HUES6 (cell line): Measurements from ENCODE around the gene FBLN2.

Source experiments
- H3K27ac ChIP-seq: 2 replicates; pipeline ENCODE4 v1.7.0; 2013; ENCODE audit warnings: low read depth, mild to moderate bottlenecking, low read length, inconsistent platforms
- H3K27me3 ChIP-seq: 2 replicates; pipeline ENCODE4 v1.6.1; 2013; ENCODE audit warnings: low read length; ENCODE audit not compliant: control insufficient read depth, insufficient read depth
- H3K36me3 ChIP-seq: 2 replicates; pipeline ENCODE4 v1.6.1; 2013; ENCODE audit warnings: low read length; ENCODE audit not compliant: control insufficient read depth, insufficient read depth
- H3K4me1 ChIP-seq: 2 replicates; pipeline ENCODE4 v1.6.1; 2013; ENCODE audit warnings: low read length; ENCODE audit not compliant: control insufficient read depth, insufficient read depth
- H3K4me3 ChIP-seq: 2 replicates; pipeline ENCODE4 v1.5.1; 2013; ENCODE audit warnings: low read depth, low read length
- H3K9ac ChIP-seq: one replicate; pipeline ENCODE4 v1.6.1; 2013; ENCODE audit warnings: mild to moderate bottlenecking, low read length
- H3K9me3 ChIP-seq: 2 replicates; pipeline ENCODE4 v1.6.1; 2013; ENCODE audit warnings: low read depth, low read length; ENCODE audit not compliant: control insufficient read depth, insufficient read depth

The FBLN2 gene

GRCh38 chr3:13536432-13536831, 12.5 kb upstream of the FBLN2 start:
- Histone ChIP-seq H3K4me3 (no peak overlapping the region), H3K36me3 (no peaks in the 10 kb centered on the region), H3K4me1 (peaks cover 9% of the 10 kb centered on the region; the same call in 1 of the 2 replicates), H3K9ac (no peak overlapping the region), H3K27me3 (no peaks in the 10 kb centered on the region), H3K9me3 (peaks cover 4% of the 10 kb centered on the region; the same call in 1 of the 2 replicates), H3K27ac (no peak overlapping the region)

- no peak overlapping the region for H3K27ac ChIP-seq
These were observed 12.1 kb upstream of the FBLN2 start for GRCh38 chr3:13536832-13537231.

GRCh38 chr3:13537244-13537908, 11.5 kb upstream of the FBLN2 start:
- H3K4me3 ChIP-seq, result no peak overlapping the region
- no peaks in the 10 kb centered on the region for H3K27me3 ChIP-seq
- H3K9me3 ChIP-seq, result peaks cover 7% of the 10 kb centered on the region; the same call in 1 of the 2 replicates
- no peak overlapping the region for H3K9ac ChIP-seq
- no peaks in the 10 kb centered on the region for H3K36me3 ChIP-seq
- peaks cover 9% of the 10 kb centered on the region; the same call in 1 of the 2 replicates for H3K4me1 ChIP-seq
- H3K27ac ChIP-seq, result no peak overlapping the region

More at GRCh38 chr3:13536832-13537231, 12.1 kb upstream of the FBLN2 start:
- Histone ChIP-seq H3K27me3 (no peaks in the 10 kb centered on the region), H3K9ac (no peak overlapping the region), H3K9me3 (peaks cover 7% of the 10 kb centered on the region; the same call in 1 of the 2 replicates), H3K4me1 (peaks cover 9% of the 10 kb centered on the region; the same call in 1 of the 2 replicates), H3K36me3 (no peaks in the 10 kb centered on the region), H3K4me3 (no peak overlapping the region)

GRCh38 chr3:13537909-13538296, 11.0 kb upstream of the FBLN2 start:
- H3K9ac ChIP-seq, result no peak overlapping the region
- peaks cover 7% of the 10 kb centered on the region; the same call in 1 of the 2 replicates for H3K9me3 ChIP-seq
- no peak overlapping the region for H3K27ac ChIP-seq
- no peaks in the 10 kb centered on the region for H3K27me3 ChIP-seq
- H3K4me3 ChIP-seq, result no peak overlapping the region
- H3K36me3 ChIP-seq, result no peaks in the 10 kb centered on the region
- H3K4me1 ChIP-seq, result peaks cover 9% of the 10 kb centered on the region; the same call in 1 of the 2 replicates

GRCh38 chr3:13538520-13539291, 10.2 kb upstream of the FBLN2 start:
- no peaks in the 10 kb centered on the region for H3K27me3 ChIP-seq
- H3K4me1 ChIP-seq, result peaks cover 9% of the 10 kb centered on the region; the same call in 1 of the 2 replicates
- H3K27ac ChIP-seq, result no peak overlapping the region

GRCh38 chr3:13539292-13539638, 9.7 kb upstream of the FBLN2 start:
- no peak overlapping the region for H3K9ac ChIP-seq
- H3K4me3 ChIP-seq, result no peak overlapping the region
- H3K36me3 ChIP-seq, result no peaks in the 10 kb centered on the region
- no peaks in the 10 kb centered on the region for H3K27me3 ChIP-seq
- peaks cover 9% of the 10 kb centered on the region; the same call in 1 of the 2 replicates for H3K4me1 ChIP-seq
- no peak overlapping the region for H3K27ac ChIP-seq
- peaks cover 7% of the 10 kb centered on the region; the same call in 1 of the 2 replicates for H3K9me3 ChIP-seq

More at GRCh38 chr3:13538520-13539291, 10.2 kb upstream of the FBLN2 start:
- no peaks in the 10 kb centered on the region for H3K36me3 ChIP-seq
- H3K9me3 ChIP-seq, result peaks cover 7% of the 10 kb centered on the region; the same call in 1 of the 2 replicates
- H3K9ac ChIP-seq, result no peak overlapping the region
- H3K4me3 ChIP-seq, result no peak overlapping the region

- Histone ChIP-seq H3K9me3 (peaks cover 7% of the 10 kb centered on the region; the same call in 1 of the 2 replicates), H3K27me3 (no peaks in the 10 kb centered on the region; the same call in 1 of the 2 replicates)
These were observed 9.3 kb upstream of the FBLN2 start for GRCh38 chr3:13539671-13540070.

GRCh38 chr3:13540297-13540995, 8.5 kb upstream of the FBLN2 start:
- no peaks in the 10 kb centered on the region; the same call in 1 of the 2 replicates for H3K27me3 ChIP-seq
- H3K9ac ChIP-seq, result no peak overlapping the region
- no peaks in the 10 kb centered on the region for H3K36me3 ChIP-seq
- H3K9me3 ChIP-seq, result peaks cover 7% of the 10 kb centered on the region; the same call in 1 of the 2 replicates
- H3K4me3 ChIP-seq, result no peak overlapping the region
- H3K4me1 ChIP-seq, result peaks cover 9% of the 10 kb centered on the region; the same call in 1 of the 2 replicates
- no peak overlapping the region for H3K27ac ChIP-seq

More at GRCh38 chr3:13539671-13540070, 9.3 kb upstream of the FBLN2 start:
- Histone ChIP-seq H3K36me3 (no peaks in the 10 kb centered on the region), H3K27ac (no peak overlapping the region), H3K9ac (no peak overlapping the region), H3K4me3 (no peak overlapping the region), H3K4me1 (peaks cover 9% of the 10 kb centered on the region; the same call in 1 of the 2 replicates)

- peaks cover 15% of the 10 kb centered on the region for H3K4me1 ChIP-seq
- H3K9me3 ChIP-seq, result peaks cover 7% of the 10 kb centered on the region; the same call in 1 of the 2 replicates
- H3K36me3 ChIP-seq, result no peaks in the 10 kb centered on the region
- no peak overlapping the region for H3K4me3 ChIP-seq
- H3K27me3 ChIP-seq, result no peaks in the 10 kb centered on the region; the same call in 1 of the 2 replicates
- H3K9ac ChIP-seq, result no peak overlapping the region
- no peak overlapping the region for H3K27ac ChIP-seq
These were observed 7.2 kb upstream of the FBLN2 start for GRCh38 chr3:13541691-13542090.

GRCh38 chr3:13542142-13542541, 6.8 kb upstream of the FBLN2 start:
- Histone ChIP-seq H3K9ac (no peak overlapping the region), H3K4me3 (no peak overlapping the region), H3K36me3 (no peaks in the 10 kb centered on the region), H3K27ac (no peak overlapping the region), H3K27me3 (no peaks in the 10 kb centered on the region; the same call in 1 of the 2 replicates), H3K4me1 (peaks cover 15% of the 10 kb centered on the region), H3K9me3 (peaks cover 7% of the 10 kb centered on the region; the same call in 1 of the 2 replicates)
